Stimulated activated CD8-positive, alpha-beta memory T cell treated with anti-CD3 and anti-CD28 coated beads, Interleukin-15, amount 100 ng/mL, for 24 hours (primary cell): ENCODE results near the gene EPB41.
"Not testable (repeated sequence)": the region's sequence is repeated elsewhere in the genome, so short reads cannot be mapped to it uniquely, and the experiment has no call there.

Source experiments
- DNase-seq: peaks from one replicate; pipeline ENCODE4 v3.0.0-alpha.2; 2020; ENCODE audit warnings: low read depth

The EPB41 gene

DNA sequence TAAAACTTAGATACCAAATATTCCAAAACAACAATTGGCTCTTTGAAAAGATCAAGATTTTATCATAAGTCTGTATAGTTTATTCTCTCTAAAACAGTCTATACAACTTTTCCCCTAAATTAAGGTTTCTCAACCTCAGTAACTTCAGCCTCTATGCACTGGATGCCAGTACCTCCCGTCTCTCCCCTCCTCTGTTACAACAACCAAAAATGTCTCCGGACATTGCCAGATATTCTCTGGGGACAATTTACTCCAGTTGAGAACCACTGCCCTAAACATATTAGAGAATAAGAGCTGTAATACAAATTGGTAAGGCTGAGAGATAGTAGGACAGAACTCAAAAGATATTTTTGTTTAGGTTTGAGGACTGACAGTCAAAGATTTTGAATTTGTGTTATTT is 137.7 kb downstream of the EPB41 start:
- no peak for DNase-seq

GRCh38 chr1:29052941-29053340 is 138.6 kb downstream of the EPB41 start:
- no peak for DNase-seq

DNA sequence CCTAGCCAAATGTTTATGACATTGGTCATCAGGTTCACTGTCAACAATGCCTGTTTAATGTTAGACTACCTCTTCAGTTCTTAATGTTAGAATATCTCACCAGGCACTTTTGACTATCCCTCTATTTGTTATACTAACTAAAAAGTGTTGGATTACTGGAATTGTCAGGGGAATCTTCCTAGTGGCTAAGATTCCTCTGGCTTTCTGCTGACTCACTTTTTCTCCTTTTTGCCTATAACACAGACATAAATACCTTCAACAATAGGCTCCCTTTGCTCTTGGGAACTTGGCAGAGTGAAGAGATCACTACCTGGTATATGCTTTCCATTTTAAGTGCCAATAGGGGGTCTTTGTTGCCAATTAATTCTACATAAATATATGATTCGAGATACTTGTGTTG is 140.8 kb downstream of the EPB41 start:
- DNase-seq = no peak

DNA sequence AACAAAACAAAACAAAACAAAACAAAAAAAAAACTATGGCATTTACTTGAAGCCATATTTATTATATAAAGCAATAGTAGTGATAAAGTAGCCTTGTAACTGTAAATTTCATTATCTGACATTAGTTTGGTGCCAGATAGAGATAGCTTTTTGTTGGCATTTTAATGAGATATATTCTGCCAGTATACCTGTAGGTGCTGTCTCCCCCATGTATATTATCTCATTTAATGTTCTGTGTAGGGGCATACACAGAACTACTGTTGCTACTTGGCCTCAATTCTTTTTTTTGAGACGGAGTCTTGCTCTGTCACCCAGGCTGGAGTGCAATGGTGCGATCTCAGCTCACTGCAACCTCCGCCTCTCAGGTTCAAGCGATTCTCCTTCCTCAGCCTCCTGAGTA is 141.9 kb downstream of the EPB41 start:
- no peak for DNase-seq

GRCh38 chr1:29057700-29058099 is 143.3 kb downstream of the EPB41 start:
- no peak for DNase-seq

GRCh38 chr1:29062157-29062942 is 148.0 kb downstream of the EPB41 start:
- no peak for DNase-seq

GRCh38 chr1:29064064-29064463 is 149.7 kb downstream of the EPB41 start:
- no peak for DNase-seq

GRCh38 chr1:29077155-29077554 is 162.8 kb downstream of the EPB41 start:
- DNase-seq = no peak

GRCh38 chr1:29079916-29080629 is 165.7 kb downstream of the EPB41 start:
- DNase-seq = not testable (repeated sequence)

- DNase-seq = no peak
These were observed 166.8 kb downstream of the EPB41 start for GRCh38 chr1:29081201-29081600.

GRCh38 chr1:29082519-29082918 is 168.2 kb downstream of the EPB41 start:
- DNase-seq = no peak

GRCh38 chr1:29083317-29084195 is 169.2 kb downstream of the EPB41 start:
- DNase-seq = no peak

DNA sequence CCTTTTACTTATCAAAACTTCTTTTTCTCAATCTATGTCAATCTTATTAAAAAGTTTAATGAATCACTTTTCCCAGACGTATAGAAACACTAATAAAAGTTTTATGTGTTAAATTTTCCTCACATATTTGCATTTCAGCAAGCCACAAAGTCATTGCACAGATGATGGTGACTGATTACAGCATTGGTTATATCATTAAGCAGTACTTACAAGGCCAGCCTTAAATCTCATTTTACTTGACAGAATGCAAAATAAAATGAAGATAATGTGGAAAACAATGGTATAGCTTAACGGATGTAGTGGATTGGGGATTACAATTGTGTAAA is 169.8 kb downstream of the EPB41 start:
- no peak for DNase-seq

GRCh38 chr1:29090937-29091618 is 176.7 kb downstream of the EPB41 start:
- DNase-seq = no peak

DNA sequence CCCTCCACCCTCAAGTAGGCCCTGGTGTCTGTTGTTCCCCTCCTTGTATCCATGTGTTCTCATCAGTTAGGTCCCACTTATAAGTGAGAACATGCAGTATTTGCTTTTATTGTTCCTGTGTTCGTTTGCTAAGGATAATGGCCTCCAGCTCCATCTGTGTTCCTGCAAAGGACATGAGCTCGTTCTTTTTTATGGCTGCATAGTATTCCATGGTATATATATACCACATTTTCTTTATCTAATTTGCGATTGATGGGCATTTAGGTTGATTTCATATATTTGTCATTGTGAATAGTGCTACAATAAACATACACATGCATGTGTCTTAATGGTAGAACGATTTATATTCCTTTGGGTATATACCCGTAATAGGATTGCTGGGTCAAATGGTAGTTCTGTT is 178.3 kb downstream of the EPB41 start:
- DNase-seq = not testable (repeated sequence)

DNA sequence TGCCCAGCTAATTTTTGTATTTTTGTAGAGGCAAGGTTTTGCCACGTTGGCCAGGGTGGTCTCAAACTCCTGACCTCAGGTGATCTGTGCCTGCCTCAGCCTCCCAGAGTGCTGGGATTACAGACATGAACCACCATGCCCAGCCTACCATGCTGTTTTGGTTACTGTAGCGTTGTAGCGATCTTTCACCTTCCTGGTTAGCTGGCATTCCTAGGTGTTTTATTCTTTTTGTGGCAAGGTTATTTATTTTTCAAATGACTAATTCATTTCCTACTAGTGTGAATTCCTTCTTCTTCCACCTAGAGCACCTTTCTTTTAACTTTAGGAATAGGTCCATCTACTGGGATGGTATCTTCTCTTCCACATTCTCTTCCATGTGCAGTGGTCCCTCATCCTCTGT is 180.1 kb downstream of the EPB41 start:
- no peak for DNase-seq

GRCh38 chr1:29094954-29095353 is 180.6 kb downstream of the EPB41 start:
- no peak for DNase-seq

DNA sequence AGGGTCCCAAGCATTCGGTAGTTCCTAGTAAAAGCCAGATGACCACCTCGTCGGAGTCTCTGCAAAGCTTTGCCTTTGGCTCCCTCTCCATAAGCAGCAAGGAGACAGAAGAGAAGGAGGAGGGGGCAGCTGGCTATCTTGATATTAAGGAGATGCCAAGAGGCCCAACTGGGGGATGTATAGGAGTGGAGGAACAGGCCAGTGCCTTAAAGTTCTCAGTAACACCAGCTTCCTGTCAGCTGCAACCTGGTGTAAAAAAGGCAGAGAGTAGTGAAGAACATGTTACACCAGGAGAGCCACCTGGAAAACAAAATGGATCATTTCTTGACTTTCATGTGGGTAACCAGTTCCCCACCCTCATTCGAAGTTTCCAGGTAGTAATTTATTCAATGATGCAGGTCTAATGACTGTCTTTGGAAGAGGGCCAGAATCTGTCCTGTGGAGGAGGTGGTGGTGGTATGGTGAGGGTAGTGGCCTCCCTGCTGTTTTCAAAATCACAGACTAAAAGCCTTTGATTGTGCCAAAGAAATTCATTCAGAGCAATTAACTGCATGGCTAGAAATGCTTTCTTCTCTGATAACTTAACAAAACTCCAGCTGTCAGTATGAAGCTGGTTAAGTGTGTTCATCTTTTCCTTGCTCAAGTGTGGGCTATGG is 182.0 kb downstream of the EPB41 start:
- no peak for DNase-seq

- DNase-seq = no peak
These were observed 184.9 kb downstream of the EPB41 start for GRCh38 chr1:29099286-29099685.

DNA sequence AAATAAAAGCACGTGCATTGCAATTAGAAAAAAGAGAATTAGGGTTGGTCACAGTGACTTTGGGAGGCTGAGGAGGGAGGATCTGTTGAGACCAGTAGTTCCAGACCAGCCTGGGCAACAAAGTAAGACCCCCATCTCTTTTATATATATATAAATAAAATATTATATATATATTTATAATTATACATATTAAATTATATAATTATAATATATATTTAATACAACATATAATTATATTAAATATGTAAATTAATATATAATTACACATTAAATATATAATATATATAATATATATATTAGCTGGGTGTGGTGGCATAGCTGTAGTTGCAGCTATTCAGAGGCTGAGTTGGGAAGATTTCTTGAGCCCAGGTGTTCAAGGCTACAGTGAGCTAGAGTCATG is 186.1 kb downstream of the EPB41 start:
- no peak for DNase-seq

- no peak for DNase-seq
These were observed 191.5 kb downstream of the EPB41 start for GRCh38 chr1:29105822-29106221.

DNA sequence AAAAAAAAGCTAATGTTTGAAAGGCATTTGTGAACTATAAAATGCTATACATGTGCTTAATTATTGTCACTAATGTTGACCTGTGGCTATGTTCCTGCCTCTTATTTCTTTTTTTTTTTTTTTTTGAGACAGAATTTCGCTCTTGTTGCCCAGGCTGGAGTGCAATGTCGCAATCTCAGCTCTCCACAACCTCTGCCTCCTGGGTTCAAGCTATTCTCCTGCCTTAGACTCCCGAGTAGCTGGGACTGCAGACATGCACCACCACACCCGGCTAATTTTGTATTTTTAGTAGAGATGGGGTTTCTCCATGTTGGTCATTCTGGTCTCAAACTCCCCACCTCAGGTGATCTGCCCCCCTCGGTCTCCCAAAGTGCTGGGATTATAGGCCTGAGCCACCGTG is 193.7 kb downstream of the EPB41 start:
- DNase-seq = not testable (repeated sequence)
